D341Med (cell line): ENCODE data around the gene GNG8.
"Not testable (repeated sequence)": the region's sequence is repeated elsewhere in the genome, so short reads cannot be mapped to it uniquely, and the experiment has no call there.

ENCODE experiments used
- DNase-seq: peaks from one replicate; pipeline ENCODE4 v3.0.0; 2012; ENCODE audit warnings: low spot score

The GNG8 gene

DNA sequence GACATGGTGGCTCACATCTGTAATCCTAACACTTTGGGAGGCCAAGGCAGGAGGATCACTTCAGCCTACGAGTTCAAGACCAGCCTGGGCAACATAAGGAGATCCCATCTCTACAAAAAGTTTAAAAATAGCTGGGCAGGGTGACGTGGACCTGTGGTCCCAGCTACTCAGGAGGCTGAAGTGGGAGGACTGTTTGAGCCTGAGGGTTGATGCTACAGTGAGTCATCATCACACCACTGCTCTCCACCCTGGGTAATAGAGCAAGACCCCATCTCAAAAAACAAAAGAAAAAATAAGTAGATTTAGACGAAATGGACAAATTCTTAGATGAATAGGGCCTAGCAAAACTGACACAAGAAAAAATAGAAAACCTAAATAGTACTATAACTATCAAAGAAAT, 10.4 kb upstream of the GNG8 start:
- no peak for DNase-seq

DNA sequence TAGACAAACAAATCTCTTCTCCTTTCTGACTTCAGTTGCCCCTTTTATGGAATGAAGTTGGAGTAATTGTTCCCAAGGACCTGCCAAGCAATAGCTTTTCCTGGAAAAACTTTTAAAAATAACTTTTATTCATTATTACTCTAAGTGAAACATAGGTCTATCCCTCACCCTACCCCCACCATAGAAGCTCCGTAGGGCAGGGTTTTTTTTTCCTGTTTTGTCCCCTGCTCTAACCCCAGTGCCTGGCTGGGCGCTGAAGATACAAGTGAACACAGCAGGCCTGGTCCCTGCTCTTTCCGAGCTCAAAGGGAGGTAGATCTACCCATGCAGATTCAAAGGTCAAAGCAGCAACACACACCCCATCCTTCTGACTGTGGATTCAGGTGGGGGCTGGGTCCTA, 8.7 kb upstream of the GNG8 start:
- no peak for DNase-seq

DNA sequence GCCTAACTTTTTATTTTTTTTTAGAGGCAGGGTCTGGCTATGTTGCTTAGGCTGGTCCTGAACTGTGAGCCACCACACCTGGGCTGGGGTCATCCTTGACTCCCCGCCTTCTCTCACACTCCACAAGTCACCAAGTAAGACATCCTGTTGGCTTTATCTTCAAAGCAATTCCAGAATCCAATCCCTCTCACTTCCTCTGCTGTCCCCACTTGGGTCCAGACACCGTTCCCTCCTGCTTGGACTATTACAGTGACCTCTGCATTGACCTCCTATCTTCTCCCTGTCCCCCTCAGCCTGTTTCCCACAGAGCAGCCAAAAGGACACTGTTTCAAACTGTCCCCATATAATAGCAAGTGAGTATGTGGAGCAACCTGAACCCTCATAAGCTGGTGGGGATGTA, 4.7 kb upstream of the GNG8 start:
- no peak for DNase-seq

DNA sequence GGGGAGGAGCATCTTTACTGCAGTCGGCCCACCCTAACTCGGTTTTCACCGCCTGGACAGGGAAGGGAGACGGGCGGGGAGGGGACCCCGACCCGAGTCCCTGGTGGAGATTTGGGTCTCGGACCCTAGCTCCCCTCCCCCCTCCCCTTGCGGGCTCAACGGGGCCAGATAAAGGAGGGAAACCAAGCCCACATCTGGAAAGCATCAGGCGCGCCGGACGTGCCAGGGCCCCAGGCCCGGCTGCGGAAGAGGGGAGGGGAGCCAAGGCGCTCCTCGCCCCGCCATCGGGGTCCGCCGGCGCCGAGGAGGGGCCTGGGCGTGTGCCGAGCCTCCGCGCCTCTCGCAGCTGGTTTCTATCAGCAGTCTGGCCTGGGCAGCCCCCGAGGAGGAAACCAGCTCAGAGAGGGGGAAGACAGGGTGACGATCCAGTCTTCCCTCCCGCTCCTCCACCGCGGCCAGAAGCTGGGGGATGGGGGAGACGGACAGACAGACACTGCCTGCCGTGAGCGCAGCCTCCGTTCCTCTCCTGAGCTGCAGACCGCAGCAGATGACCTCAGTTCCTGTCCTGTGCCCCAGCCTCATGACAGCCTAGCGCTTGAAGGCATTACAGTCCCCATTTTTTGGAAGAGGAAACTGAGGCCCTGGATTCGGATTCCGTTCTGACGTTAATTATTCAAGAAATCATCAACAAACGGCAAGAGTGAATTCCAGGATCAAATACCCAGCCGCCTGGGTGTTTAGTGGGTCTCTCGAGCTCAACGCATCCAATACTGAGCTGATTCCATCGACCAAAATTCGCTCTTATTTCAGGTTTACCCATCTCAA, 3.6 kb upstream of the GNG8 start:
- peak; percentile 59 for DNase-seq

DNA sequence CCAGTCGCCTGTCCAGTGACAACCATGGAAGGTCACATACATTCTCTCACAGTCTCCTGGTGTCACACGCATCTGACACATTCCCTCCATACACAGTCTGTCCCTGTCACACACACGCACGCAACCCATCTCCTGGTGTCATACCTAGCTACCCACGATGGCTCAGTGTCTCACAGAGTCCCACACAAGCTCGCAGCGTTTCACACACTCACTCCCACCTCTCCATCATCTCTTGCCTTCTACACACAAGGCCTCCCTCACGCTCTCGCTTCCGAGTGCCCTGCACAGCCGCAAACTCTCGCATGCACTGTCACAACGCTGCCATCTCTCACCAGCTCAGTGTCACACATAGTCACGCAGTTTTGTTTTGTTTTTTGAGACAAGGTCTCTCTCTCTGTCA, 1.2 kb upstream of the GNG8 start:
- DNase-seq: no peak

DNA sequence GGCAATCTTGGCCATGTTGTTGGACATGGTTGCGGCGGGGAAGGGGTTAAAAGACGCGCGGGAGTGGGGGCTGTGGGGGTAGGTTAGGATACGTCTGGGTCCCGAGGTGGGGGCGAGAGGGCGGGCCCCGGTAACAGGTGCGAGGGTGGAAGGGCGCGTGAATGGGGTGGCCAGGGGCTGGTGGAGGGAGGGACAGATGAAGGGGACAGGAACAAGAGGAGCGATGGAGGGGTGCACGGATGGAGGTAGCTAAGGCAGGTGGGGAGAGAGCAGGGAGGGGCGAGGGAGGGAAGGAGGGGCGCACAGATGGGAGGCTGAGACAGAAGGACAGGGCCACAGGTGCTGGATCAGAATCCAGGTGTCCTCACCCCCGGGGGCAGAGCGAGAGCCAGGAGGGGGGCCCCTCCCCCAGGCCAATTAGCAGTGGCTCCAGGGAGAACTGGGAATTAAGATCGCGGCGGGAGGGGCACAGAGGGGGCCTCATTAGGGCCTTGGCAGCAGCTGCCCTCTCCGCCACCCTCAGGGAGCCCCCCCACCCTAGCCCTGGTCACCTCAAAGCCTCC, 1.3 kb downstream of the GNG8 start:
- no peak for DNase-seq

DNA sequence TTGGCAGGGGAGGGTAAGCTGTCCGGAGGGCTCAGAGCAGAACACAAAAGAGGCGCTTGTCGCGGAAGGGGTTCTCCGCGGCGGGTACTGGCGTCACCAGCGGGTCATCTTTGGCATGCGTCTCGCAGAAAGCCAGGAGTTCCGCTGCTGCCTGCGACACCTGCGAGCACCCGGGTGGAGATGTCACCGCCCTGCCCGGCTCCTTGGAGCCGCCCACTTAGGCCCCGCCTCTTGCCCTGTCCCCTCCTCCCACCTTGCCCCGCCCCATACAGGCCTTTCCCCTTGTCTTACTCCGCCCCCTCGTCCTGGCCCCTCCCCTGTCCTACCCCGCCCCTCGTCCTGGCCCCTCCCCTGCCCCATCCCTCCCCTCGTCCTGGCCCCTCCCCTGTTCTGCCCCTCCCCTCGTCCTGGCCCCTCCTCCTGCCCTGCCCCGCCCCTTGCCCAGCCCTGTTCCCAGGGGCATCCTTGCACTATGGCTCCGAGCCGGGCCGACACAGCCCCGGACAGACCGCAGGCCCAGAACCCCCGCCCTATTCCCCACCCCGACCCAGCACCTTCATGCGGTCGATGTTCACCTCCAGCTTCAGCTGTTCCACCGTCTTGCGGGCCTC, 1.9 kb downstream of the GNG8 start:
- peak; percentile 92 for DNase-seq

DNA sequence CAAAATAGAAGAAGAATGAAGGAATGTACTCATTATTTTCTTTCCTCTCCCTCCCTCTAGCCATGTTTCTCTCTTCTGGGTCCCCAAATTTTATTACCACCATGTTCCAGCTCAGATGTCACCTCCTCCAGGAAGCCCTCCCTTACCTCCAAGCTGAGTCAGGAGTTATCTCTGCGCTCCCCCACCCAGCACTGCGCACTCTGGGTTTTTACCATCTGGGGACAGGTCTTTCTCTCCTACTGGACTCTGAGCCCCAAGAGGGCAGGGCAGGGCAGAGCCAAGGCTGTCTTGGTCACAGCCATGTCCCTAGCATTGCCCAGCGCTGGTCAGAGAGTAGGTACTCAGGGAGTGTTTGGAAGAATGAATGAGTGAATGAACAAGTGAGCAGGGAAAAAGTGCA, 2.9 kb downstream of the GNG8 start:
- DNase-seq: no peak

DNA sequence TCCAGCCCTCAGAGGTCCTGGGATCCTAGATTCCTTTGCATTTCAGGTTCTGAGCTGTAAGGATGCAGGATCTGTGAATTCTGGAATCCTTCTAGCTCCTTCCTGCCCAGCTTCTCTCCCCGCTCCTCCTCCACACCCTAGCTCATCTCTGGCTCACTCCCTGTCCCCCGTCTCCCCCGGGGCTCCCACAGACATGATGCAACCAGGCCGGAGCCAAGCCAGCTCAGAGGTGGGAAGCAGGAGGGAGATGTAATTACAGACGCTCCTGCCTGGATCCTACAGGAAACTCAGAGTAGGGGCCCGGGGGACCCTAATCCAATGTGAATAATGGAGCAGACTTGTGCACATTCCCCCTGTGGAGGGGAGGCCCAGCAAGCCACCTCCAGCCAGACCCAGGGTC, 4.5 kb downstream of the GNG8 start:
- peak; percentile 39 for DNase-seq

DNA sequence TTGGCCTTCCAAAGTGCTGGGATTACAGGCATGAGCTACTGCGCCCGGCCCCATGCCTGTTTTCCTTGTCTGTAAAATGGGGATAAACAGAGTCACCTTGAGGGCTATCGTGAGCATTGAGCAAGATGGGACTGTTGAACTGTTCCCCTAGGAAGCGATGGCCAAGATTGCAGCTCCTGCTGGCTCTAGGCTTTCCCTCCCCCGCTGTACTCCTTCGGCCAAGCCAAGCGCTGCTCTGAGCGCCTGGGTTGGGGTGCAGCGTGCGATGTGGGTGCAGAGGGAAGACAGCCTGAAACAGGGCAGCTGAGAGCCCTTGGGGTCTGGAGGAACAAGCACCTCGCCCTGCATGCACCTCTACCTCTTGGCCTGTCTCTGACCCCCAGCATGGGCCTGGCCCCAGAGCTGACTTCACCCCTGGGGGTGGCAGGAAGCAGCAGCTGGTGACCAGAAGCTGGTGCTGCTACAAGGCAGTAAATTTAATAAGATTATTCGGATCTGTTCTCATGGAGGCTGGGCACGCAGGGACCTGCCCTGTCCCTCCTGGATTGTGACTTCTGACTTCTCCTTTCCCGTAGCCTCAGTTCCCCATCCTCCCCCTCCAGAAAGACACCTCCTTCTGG, 5.3 kb downstream of the GNG8 start:
- peak; percentile 43 for DNase-seq

DNA sequence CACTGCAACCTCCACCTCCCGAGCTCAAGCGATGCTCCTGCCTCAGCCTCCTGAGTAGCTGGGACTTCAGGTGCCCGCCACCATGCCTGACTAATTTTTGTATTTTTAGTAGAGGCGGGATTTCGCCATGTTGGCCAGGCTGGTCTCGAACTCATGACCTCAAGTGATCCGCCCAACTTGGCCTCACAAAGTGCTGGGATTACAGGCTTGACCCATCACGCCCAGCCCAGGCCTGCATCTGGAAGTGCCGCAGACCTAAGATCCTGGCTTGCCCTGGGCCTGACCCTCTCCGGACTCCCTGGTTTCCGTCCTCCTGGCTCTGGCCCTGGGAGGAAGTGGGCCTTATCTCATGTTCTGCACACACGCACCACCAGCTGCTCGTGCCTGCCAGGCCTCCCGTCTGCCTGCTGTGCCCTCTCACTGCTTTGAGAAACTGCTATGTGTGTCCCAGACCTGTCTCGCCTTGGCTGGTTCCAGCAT, 6.4 kb downstream of the GNG8 start:
- no peak for DNase-seq

DNA sequence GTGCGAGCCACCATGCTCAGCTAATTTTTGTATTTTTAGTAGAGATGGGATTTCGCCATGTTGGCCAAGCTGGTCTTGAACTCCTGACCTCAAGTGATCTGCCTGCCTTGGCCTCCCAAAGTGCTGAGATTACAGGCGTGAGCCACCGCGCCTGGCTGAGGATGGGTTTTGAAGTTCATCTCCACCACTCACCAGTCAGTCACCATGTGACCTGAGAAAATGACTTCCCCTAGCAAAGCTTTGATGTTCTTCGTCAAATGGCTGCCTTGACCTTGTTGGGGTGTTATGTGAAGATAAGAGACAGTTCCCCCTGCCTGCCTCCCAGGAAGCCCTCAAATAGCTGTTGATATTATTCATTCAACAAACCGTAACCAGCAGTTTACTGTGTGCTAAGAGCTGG, 7.0 kb downstream of the GNG8 start:
- DNase-seq: not testable (repeated sequence)

DNA sequence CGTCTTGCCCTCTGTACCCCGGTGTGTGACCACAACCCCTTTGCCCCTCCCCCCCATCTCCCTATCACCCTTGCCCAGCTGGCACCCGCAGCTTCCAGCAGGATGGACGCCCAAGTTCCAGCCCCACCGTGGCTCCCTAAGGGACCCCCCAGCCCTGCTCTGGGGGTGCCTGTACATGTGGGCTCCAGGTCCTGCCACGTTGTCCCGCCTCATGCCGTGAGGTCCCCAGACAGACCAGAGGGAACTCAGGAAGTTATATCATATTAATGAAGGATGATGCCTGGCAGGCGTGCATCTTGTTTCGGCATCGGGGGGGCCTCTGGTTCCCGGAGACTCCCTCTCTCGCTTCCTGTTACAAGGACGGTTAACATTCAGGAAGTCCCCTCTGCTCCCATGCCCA, 9.6 kb downstream of the GNG8 start:
- no peak for DNase-seq

DNA sequence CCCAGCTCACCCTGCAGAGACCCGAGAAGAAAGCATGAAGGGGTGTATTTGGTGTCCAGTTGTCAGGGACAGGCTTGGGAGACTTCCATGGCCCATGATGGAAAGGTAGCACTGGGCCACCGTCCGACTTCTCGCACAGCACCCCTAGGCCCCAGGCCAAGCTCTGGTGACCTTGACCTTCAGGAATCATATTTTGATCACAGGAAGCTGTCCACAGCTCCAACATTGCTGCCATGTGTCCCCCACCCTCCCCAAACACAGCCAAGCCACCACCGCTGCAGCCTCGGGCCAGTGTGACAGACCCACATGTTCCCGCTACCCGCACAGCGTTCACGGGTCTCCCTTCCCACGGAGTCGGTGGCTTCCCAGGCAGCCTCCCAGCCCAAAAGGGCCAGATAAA, 10.3 kb downstream of the GNG8 start:
- DNase-seq: no peak

DNA sequence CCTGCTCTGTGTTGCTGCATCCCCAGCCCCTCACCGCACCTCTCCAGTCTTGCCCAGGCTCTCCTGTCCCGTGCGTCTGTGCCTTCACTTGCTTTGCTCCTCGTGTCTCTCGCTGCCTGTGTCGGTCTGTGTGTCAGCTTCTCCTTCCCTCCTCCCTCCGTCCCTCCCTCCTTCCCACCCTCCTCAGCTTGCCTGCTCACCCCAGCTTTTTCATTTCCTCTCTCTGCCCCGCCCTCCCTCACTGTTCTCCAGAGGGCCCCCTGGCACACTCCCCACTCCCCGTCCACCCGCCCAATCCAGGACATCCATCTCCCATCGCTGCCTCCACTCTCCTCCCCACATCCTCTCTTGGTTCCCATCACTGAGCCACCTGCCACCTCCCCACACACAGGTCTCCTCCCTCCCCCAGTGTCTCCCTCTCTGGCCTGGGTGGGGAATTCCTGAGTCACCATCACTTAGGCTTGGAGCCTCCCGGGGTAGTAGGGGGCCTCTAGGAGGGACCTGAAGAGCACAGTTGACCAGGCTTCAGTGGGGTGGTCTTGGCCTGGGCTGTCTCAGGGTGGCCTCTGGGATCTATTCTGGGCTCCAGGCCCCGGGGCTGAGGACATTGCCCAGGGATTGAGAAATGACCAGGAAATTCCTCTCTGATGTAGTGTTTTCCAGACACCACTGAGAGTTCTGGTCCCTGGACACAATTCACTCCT, 10.9 kb downstream of the GNG8 start, which contains the start of gene PTGIR:
Gene PTGIR, minus strand, starts transcription at position 132 of the 704 bp plus-strand sequence. CDS start 864 bp downstream, outside the sequence.
- DNase-seq: no peak

DNA sequence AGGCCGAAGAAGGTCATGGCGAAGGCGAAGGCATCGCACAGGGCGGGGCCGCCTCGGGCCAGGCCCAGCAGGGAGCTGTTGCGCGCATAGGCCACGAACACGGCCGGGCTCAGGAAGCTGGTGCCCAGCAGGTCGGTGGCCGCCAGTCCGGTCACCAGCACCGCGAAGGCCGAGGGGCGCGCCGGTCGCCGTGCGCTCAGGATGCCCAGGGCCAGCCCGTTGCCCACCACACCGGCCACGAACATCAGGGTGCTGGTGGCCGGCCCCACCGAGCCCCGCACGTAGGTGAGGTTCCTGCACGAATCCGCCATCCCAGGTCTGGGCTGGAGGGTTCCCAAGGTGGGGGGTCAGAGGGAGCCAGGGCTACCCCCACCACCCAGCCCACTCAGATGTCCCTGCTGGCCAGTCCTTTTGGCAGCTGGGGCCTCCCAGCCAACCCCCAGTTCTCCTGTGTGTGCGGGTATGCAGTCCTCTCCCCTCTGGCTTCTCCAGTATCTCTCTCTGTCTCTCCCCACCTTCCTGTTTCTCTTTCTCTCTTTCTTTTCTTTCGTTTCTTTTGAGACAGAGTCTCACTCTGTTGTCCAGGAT, 12.0 kb downstream of the GNG8 start:
- DNase-seq: no peak

DNA sequence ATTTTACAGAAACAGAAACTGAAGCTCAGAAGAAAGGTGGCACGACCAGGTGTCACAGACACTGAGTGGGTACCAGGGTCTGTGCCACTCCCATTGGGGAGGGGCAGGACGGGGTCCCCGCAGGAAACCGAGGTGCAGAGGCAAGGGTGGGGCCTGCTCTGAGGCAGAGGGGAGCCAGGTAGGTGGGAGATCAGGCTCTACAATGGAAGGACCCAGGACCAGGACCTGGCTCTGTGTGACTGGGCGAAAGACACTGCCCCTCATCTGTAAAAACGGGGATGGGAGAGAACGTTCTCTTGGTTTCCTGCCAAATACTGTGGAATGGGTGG, 13.9 kb downstream of the GNG8 start:
- no peak for DNase-seq

DNA sequence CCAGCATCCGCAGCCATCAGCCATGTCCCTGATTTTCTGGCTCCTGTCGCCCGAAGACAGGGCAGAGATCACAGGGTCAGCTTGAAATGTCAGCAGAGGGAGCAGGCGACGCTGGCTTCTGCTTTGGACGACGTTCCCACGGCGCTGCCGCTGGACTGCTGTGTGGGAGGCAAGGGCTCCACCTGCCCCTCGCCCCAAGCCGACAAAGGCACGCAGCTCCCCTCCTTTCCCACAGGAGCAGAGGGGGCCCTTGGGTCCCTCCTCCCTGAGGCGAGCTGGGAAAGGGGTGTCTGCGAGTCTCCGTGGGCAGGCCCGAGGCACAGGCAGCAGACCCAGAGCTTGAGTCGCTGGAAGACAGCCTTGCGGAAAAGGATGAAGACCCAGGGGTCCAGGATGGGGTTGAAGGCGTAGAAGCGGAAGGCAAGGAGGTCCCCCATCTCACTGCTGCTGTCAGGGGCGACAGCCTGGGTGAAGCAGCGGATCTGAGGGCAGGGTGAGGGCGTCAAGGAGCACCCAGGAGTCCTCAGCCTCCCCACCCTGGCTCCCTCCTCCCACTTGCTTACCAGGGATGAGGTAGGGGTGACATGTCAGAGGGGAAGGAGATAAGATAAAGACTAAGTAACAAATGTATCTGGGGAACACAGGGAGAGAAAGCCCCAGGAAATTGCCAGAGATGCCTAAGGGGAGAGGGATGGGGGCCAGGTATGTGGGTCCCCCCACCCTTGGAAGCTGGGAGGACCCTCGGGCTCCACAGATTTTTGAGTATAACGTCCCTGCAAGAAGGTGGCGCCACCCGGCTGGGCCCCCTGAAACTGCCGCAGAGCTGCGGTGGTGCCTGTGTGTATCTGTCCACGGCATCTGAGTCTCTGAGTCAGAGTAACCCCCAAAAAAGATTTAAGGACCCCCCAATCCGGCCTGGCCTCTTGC, 14.5 kb downstream of the GNG8 start:
- DNase-seq: no peak

DNA sequence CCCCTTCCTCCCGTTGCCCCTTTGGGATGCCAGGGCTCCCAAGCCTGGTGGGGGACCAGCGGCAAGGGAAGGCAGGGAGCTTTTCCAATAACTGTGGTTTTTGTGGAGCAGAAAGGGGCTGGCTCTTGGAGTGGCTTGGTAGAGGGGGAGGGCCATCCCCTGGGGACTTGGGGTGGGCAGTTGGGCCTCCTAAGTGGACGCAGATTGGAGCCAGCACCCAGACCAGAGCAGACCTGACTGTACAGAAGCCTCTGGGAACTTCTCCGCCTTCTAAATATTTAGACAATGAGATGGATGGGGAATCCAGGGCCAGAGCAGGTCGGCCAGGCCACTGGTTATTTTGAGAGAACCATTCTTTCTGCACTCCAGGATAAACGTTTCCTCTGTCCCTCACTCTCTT, 15.3 kb downstream of the GNG8 start:
- no peak for DNase-seq

DNA sequence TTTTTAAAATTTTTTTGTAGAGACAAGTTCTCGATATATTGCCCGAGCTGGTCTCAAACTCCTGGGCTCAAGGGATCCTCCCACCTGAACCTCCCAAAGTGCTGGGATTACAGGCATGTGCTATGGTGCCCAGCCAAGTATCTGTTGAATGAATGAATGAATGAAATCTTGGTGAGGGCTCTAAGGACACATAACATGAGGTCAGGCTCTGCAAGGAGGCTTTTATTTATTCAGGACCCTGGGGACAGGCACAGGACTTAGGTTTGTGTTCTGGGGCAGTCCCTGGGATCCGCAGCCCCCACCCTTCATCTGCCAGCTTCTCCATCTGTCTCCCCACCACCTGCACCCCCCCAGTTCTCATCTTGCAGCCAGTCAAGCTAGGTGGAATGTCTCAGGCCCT, 15.7 kb downstream of the GNG8 start:
- no peak for DNase-seq

DNA sequence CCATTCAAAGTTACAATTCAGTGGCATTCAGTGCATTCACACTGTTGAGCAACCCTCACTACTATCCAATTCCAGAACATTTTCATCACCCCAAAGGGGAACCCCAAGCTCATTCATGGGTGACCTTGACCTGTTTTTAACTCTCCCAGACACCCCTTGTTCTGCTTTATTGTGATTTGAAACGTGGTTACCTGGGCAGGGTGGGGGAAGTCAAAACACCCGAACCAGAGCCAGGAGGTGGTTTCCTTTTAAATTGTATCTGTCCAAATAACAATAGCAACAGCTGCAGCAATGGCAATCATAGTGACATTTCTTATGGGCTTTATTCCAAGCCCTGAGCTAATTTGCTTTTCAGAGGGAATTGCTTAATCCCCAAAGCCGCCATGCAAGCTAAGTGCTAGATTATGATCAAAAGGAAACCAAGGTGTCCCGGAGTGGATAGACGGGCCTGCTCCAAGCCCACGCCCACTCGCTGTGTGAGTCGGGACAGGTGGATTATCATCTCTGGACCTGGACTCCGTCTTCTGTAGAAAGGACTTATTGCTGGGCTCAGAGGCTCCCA, 17.3 kb downstream of the GNG8 start:
- DNase-seq: peak; percentile 75
